ENCODE data around the gene GRIP1. TPM values are rescaled to one million over a fixed set of nuclear protein-coding genes. Genes with fewer than 3 reads are reported as not detected.

GRIP1 gene
- total and polyA plus RNA-seq, 2 experiments from 2014 or later = 7.7 TPM

DNA sequence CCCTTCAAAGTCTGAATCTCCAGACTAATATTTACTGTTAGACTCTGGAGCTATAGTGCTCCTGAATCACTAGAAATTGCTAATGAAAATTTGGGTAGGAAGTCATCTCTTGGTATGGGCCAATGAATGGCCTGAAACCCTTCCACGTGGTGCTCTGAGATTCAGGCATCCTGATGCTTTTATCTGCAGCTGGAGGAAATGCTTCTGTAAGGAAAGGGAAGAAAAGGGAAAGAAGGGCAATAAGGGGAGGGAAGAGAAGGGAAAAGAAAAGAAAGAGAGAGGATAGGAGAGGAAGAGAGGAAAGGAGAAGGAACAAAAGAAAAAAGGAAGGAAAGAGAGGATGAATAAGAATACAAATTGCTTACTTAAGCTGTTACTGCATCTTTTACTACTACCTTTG lies 182.3 kb downstream of the GRIP1 start:
- Histone ChIP-seq H3K27ac (no peak overlapping the region), H3K27me3 (no peaks in the 10 kb centered on the region), H3K9me2 (replicated peaks; ENCODE audit: insufficient read depth) (no peaks in the 10 kb centered on the region), H4K20me1 (ENCODE audit: insufficient read depth, poor library complexity, severe bottlenecking) (no peaks in the 10 kb centered on the region), H3K4me1 (ENCODE audit: insufficient read depth) (no peaks in the 10 kb centered on the region), H3K36me3 (replicated peaks; ENCODE audit: insufficient read depth, low read depth) (no peaks in the 10 kb centered on the region), H3K9me3 (ENCODE audit: low read depth) (no peaks in the 10 kb centered on the region), H2AFZ (no peak overlapping the region), H3K4me2 (no peak overlapping the region), H3K79me2 (no peaks in the 10 kb centered on the region), H3K4me3 (no peak overlapping the region)
- no peak for DNase-seq (ENCODE audit: low spot score)
- WGBS (ENCODE audit: low lambda C conversion rate, missing lambda C conversion rate) = 31% methylated on average over 1 of the region's 1 CpG
- no peak for TF ChIP-seq EZH2 (IDR thresholded peaks at IDR 0.05; ENCODE audit: borderline replicate concordance)
- no peak for TF ChIP-seq EZH2phosphoT487 (IDR thresholded peaks at IDR 0.05; ENCODE audit: low read depth, severe bottlenecking, unreplicated experiment)
- TF ChIP-seq, protein P1, sequence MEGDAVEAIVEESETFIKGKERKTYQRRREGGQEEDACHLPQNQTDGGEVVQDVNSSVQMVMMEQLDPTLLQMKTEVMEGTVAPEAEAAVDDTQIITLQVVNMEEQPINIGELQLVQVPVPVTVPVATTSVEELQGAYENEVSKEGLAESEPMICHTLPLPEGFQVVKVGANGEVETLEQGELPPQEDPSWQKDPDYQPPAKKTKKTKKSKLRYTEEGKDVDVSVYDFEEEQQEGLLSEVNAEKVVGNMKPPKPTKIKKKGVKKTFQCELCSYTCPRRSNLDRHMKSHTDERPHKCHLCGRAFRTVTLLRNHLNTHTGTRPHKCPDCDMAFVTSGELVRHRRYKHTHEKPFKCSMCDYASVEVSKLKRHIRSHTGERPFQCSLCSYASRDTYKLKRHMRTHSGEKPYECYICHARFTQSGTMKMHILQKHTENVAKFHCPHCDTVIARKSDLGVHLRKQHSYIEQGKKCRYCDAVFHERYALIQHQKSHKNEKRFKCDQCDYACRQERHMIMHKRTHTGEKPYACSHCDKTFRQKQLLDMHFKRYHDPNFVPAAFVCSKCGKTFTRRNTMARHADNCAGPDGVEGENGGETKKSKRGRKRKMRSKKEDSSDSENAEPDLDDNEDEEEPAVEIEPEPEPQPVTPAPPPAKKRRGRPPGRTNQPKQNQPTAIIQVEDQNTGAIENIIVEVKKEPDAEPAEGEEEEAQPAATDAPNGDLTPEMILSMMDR (IDR thresholded peaks at IDR 0.05; ENCODE audit: poor library complexity) = no peak

DNA sequence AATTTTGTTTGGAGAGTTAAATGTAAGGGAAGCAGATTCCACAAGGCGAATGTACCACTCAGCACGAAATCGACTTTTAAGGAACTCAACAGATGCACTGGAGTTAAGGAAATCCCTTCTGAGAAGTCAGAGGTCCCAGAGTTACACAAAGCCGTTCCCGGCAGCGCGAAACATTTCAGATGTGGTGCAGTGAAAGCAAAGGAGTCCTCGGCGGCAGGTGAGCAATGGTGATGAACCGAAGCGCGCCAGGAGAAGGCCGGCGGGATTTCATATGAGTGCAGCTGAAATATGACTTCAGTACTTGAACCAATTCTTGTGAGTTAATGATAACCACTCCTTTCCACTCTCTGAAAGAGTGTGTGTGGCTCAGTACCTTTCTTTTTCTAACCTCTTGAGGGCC lies 183.2 kb downstream of the GRIP1 start:
- DNase-seq (ENCODE audit: low spot score) = no peak
- H3K9me3 ChIP-seq (ENCODE audit: low read depth) = no peaks in the 10 kb centered on the region
- no peak overlapping the region for H3K4me2 ChIP-seq
- no peaks in the 10 kb centered on the region for H3K9me2 ChIP-seq (replicated peaks; ENCODE audit: insufficient read depth)
- H3K4me1 ChIP-seq (ENCODE audit: insufficient read depth) = no peaks in the 10 kb centered on the region
- WGBS (ENCODE audit: low lambda C conversion rate, missing lambda C conversion rate) = 98% methylated on average over 14 of the region's 14 CpGs
- no peak overlapping the region for H3K27ac ChIP-seq
- no peaks in the 10 kb centered on the region for H3K27me3 ChIP-seq
- no peak overlapping the region for H3K4me3 ChIP-seq
- no peak overlapping the region for H2AFZ ChIP-seq
- no peaks in the 10 kb centered on the region for H4K20me1 ChIP-seq (ENCODE audit: insufficient read depth, poor library complexity, severe bottlenecking)
- TF ChIP-seq EZH2 (IDR thresholded peaks at IDR 0.05; ENCODE audit: borderline replicate concordance) (no peak), EZH2phosphoT487 (IDR thresholded peaks at IDR 0.05; ENCODE audit: low read depth, severe bottlenecking, unreplicated experiment) (no peak)
- TF ChIP-seq, protein P1 (IDR thresholded peaks at IDR 0.05; ENCODE audit: poor library complexity) = no peak
- H3K36me3 ChIP-seq (replicated peaks; ENCODE audit: insufficient read depth, low read depth) = no peaks in the 10 kb centered on the region
- no peaks in the 10 kb centered on the region for H3K79me2 ChIP-seq

DNA sequence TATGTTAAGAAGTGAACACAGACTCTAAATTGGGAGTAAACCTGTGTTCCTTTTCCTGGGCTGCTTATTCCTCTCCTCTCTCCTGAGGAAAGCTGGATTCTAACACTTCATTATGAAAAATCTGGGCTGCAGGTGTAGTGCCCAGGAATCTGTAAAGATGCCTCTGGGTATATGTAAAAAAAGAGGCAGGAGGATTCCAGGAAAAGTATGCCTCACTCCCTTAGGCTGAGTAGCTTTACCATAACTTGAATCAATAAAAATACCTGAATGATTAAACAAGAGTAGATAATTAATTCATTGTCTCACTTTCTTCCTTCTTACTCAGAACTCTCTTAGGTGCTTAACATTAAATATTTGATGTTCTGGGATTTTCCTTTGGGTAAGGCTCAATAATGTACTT lies 185.1 kb downstream of the GRIP1 start:
- TF ChIP-seq EZH2 (IDR thresholded peaks at IDR 0.05; ENCODE audit: borderline replicate concordance) (no peak), EZH2phosphoT487 (IDR thresholded peaks at IDR 0.05; ENCODE audit: low read depth, severe bottlenecking, unreplicated experiment) (no peak)
- TF ChIP-seq, protein P1 (IDR thresholded peaks at IDR 0.05; ENCODE audit: poor library complexity) = no peak
- Histone ChIP-seq H3K9me2 (replicated peaks; ENCODE audit: insufficient read depth) (no peaks in the 10 kb centered on the region), H2AFZ (no peak overlapping the region), H3K4me1 (ENCODE audit: insufficient read depth) (no peaks in the 10 kb centered on the region), H3K27me3 (no peaks in the 10 kb centered on the region), H4K20me1 (ENCODE audit: insufficient read depth, poor library complexity, severe bottlenecking) (no peaks in the 10 kb centered on the region), H3K4me2 (no peak overlapping the region), H3K36me3 (replicated peaks; ENCODE audit: insufficient read depth, low read depth) (no peaks in the 10 kb centered on the region), H3K79me2 (no peaks in the 10 kb centered on the region), H3K4me3 (no peak overlapping the region), H3K27ac (no peak overlapping the region), H3K9me3 (ENCODE audit: low read depth) (no peaks in the 10 kb centered on the region)
- DNase-seq (ENCODE audit: low spot score) = no peak

DNA sequence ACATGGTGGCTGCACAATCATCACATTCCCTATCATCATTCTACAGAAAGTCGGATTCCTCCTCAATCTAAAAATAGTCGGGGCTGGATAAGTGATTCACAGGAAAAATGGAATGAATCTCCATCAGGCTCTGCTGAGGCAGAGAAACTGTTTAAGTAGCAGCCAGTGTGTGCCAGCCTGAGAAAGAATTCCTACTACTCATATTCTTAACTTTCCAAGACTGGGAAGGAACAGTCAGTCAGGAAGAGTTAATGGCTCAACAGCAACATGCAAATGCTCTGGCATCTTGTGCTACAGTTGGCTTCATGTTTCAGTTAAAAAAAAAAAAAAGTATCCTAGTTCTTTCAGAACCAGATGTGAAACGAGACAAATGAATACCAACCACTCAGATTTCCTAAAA lies 187.0 kb downstream of the GRIP1 start:
- Histone ChIP-seq H3K79me2 (no peaks in the 10 kb centered on the region), H3K4me2 (no peak overlapping the region), H2AFZ (no peak overlapping the region), H3K36me3 (replicated peaks; ENCODE audit: insufficient read depth, low read depth) (no peaks in the 10 kb centered on the region), H3K4me1 (ENCODE audit: insufficient read depth) (no peaks in the 10 kb centered on the region), H3K9me2 (replicated peaks; ENCODE audit: insufficient read depth) (no peaks in the 10 kb centered on the region), H3K27ac (no peak overlapping the region), H4K20me1 (ENCODE audit: insufficient read depth, poor library complexity, severe bottlenecking) (no peaks in the 10 kb centered on the region), H3K4me3 (no peak overlapping the region), H3K9me3 (ENCODE audit: low read depth) (no peaks in the 10 kb centered on the region), H3K27me3 (no peaks in the 10 kb centered on the region)
- peak; percentile 6 for DNase-seq (ENCODE audit: low spot score)
- WGBS (ENCODE audit: low lambda C conversion rate, missing lambda C conversion rate) = 71% methylated on average over 3 of the region's 3 CpGs
- TF ChIP-seq EZH2phosphoT487 (IDR thresholded peaks at IDR 0.05; ENCODE audit: low read depth, severe bottlenecking, unreplicated experiment) = no peak
- TF ChIP-seq, protein P1 (IDR thresholded peaks at IDR 0.05; ENCODE audit: poor library complexity) = no peak
- TF ChIP-seq EZH2 (IDR thresholded peaks at IDR 0.05; ENCODE audit: borderline replicate concordance) = no peak

Data from hepatocyte (in vitro differentiated cells).